Stimulated activated CD8-positive, alpha-beta memory T cell treated with anti-CD3 and anti-CD28 coated beads, Interleukin-15, amount 100 ng/mL, for 4 hours (primary cell): ENCODE measurements around the gene SDCBP2.

ENCODE experiments used
- DNase-seq, 2 donors: peaks; one replicate each; pipeline ENCODE4 v3.0.0-alpha.2; 2020; ENCODE audit warnings: low read depth in 2 of 2

SDCBP2 gene

DNA sequence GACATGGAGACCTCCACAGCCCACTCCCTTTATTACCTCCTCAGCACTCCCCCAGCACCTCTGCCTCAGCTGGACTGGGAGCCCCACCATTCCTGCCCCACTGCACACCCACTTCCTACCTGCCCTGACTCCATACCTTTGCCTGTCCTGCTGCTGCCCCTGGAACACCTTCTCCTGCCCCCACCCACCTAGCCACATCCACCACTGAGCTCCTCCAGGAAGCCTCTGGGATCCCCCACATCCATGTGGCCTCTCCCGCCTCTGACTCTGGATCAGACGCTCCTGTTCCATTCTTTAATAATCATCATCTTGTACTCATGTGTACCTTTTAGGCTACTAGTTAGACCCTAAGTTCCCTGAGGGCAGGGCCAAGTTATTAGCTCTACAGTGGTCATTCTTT is 2.2 kb upstream of the SDCBP2 start:
- no peak for DNase-seq

DNA sequence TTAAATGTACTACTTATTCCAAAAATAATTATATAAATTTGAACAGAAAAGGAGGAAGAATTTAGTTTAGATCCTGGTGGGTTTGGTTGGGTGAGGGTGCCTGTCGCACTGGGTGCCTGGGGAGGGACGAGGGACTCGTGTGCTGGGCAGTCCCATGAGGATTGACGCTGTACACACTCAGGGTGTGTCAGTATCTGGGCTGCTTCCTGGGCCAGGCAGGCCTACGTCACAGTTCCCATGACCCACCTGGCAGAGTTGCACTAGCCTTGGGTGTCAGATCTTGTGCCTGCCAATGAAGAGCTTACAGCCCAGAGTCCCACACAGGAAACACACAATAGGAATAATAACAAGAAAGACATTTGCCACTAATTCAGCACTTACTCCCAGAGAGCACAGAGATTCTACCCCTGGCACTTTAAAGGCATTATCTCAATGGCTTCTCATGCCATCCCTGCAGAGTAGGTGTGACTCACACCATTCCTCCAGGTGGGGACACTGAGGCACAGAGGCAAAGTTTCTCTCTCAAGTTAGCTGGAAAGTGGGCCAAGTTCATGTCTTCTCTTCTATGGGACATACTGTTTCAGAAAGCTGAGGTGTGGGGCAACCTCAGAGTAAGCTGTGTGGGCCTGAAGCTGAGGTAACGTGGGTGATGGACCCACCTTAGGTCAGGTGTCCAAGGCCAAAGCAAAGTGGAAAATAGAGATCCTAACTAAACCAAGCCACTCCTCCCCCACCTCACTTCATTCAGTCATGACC is 1.3 kb upstream of the SDCBP2 start:
- no peak for DNase-seq

- no peak for DNase-seq
Measured at GRCh38 chr20:1327827-1328679, 886 bp downstream of the SDCBP2 start.

- no peak for DNase-seq
Measured at GRCh38 chr20:1327241-1327653, 1.7 kb downstream of the SDCBP2 start.

DNA sequence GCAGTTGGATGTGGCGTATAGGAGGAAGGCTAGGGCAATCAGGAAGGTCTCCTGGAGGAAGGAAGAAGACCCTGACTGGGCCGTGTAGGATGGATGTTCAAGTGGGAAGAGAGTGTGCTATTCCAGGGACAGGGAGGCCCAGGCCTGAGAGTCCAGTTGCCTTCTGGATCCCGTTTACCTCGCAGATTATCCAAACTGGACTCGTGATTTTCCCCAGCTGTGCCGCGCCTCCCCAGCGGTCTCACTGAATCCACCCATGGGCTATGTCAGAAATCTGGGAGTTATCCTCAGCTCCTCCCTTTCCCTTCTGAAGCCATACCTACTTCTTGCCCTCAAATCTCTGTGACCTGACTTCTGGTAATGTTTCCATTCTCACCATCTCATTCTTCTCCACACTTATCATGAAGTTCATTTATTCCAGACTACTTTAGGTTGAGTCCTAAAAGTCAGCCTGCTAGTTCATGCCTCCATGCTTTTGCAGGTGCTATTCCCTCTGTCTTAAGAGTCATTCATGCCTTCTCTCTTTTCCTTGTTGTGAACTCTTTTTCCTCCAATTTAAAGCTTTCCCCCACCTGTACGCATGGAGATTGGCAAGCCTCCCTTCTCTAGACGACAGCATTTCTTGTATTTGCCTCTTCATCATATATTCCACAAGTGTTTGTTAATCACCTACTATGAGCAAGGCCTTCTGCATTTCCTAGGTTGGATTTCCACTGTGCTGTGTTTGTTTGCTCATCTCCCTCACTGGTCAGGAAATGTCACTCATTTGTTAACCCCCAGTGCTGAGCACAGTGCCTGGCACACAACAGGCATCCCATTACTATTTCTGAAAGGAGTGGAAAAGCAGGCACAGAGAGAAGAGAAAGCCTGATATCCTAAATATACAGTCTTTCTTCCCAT is 2.7 kb downstream of the SDCBP2 start:
- no peak for DNase-seq

DNA sequence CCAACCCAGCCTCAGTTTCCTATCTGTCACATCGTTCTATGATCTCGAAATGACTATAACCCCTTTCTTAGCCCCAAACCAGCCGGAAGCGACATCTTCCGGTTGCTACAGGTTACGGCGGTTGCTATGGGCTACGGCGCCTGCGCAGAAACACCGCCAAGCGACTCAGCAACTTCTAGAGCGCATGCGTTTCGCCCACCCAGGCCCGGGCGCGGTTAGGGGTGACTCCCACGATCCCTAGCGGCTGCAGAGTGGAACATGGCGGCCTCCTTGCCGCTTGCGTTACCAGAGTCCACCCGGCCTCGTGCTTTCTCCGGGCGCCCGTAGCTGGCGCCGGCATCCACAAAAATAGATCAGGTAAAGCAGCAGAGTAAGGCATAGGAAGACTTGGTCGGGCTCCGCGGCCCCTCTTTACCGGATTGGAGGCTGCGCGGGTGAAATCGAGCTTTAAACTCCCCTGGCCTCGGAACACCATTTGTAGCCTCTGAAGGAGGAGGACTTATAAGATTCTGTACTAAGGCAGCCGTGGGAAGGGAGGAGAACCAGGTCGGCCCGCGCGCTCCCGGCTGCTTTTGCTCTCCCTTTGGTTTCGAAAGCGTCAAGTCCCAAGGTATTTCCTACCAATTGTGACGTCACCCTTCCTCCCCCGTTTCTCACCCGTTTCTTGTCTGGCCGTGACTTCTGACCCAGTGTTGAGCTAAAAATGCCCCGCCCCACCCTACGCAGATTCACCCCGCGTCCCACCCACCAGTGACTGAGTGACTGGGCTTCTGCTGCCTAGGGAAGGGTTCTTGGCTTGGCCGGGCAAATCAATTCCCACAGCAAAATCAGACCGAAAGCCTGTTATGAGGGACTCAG is 3.5 kb downstream of the SDCBP2 start:
- peak; percentile 97 to 98 for DNase-seq

DNA sequence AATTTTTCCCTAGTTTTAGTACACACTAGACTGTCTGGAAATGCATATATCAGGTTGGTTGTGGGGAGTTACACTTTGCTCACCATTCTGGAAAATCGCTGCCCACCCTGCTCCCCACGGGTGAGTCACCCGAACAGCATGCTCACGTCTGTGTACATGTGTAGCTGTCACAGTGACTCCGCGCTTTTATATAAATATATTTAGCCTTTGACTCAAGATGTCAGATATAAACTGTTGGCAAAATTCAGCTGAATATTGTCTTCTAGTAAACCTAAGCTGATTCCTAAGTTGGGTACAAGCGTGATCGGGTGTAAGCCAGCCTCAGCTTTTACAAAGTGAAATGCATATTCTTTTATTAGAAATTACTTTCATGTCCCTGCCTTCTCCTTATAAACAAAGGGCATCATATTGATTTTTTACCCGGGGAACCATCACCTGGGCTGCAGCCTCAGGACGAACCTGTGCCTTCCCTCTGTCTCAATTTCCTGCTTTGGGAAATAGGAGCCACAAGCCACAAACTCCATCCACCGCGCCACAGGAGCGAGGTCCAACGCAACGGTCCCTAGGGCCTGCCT is 4.3 kb downstream of the SDCBP2 start:
- peak; percentile 28 to 35 for DNase-seq

- no peak for DNase-seq
Measured at GRCh38 chr20:1323830-1324597, 4.9 kb downstream of the SDCBP2 start.

DNA sequence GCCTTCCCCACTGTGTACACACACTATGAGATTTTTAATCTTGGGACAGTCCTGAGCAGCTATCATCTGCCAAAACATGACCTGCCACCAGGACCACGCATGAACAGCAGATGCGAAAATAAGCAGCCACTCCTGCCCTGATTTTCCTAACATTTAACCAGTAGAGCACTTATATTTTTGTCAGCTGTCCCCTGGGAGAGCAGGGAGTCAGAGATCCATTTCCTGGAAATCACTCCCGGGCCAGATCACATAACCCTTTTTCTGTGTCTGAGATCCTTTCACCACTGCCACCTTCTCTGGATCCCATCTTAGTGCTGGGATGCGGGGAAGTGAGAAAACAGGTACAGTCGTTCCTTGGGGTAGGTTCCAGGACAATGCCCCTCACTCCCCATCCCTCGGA is 5.7 kb downstream of the SDCBP2 start:
- no peak for DNase-seq

- DNase-seq, result no peak
Measured at GRCh38 chr20:1322511-1323245, 6.3 kb downstream of the SDCBP2 start.

GRCh38 chr20:1321654-1321939 is 7.3 kb downstream of the SDCBP2 start:
- no peak for DNase-seq

- DNase-seq, result no peak
Measured at GRCh38 chr20:1320902-1321653, 7.9 kb downstream of the SDCBP2 start.

GRCh38 chr20:1320016-1320415 is 8.9 kb downstream of the SDCBP2 start:
- no peak for DNase-seq

GRCh38 chr20:1319462-1319861 is 9.5 kb downstream of the SDCBP2 start:
- no peak for DNase-seq

DNA sequence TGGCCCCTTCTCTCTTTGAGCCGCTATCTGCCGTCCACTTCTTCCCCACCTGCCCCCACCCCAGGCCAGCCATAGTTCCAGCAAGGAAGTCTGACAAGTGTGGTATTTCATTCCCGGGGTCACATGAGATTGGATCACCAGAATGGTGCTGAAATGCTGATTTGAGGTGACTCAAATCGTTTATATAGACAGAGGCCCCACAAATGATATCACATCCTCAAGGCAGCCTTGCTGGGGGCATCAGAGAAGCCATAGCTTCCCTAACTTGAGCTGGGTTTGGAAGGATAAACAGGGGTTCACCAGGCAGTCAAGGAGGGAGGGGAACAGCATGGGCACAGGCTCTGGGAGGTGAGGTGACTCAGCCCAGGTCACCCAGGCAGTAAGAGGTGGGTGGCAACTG is 9.9 kb downstream of the SDCBP2 start:
- DNase-seq, result no peak

- DNase-seq, result no peak
Measured at GRCh38 chr20:1317545-1318255, 11.2 kb downstream of the SDCBP2 start.

GRCh38 chr20:1315804-1316203 is 13.1 kb downstream of the SDCBP2 start:
- no peak for DNase-seq
